ENCODE measurements around the gene AHI1.

DNA sequence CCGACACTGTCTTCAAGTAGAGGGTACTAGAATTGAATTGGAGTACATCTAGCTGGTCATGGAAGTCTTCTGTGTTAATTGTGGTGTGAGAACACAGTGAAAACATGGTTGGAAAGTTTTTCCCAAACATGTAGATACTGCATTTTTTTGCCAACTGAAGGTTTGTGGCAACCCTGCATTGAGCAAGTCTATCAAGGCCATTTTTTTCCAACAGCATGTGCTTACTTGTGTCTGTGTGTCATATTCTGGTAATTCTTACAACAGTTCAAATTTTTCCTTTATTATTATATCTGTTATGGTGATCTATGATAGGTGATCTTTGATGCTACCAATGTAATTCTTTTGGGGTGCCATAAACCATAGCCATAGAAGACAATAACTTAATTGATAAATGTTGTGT lies 169.4 kb downstream of the AHI1 start:
- TF ChIP-seq, protein P1, sequence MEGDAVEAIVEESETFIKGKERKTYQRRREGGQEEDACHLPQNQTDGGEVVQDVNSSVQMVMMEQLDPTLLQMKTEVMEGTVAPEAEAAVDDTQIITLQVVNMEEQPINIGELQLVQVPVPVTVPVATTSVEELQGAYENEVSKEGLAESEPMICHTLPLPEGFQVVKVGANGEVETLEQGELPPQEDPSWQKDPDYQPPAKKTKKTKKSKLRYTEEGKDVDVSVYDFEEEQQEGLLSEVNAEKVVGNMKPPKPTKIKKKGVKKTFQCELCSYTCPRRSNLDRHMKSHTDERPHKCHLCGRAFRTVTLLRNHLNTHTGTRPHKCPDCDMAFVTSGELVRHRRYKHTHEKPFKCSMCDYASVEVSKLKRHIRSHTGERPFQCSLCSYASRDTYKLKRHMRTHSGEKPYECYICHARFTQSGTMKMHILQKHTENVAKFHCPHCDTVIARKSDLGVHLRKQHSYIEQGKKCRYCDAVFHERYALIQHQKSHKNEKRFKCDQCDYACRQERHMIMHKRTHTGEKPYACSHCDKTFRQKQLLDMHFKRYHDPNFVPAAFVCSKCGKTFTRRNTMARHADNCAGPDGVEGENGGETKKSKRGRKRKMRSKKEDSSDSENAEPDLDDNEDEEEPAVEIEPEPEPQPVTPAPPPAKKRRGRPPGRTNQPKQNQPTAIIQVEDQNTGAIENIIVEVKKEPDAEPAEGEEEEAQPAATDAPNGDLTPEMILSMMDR (IDR thresholded peaks at IDR 0.05; ENCODE audit: low read depth, low read length): no peak
- no peak for TF ChIP-seq POLR2A (IDR thresholded peaks at IDR 0.05; ENCODE audit: extremely low read depth, insufficient read length)
